Liver (tissue), 3 donors: Measurements from ENCODE around the gene ZNF334.

Source experiments
- GABPA ChIP-seq, 2 donors: IDR thresholded peaks in 1 of 2; conservative IDR thresholded peaks in 1 of 2; 2 replicates each; pipeline ENCODE4 v1.6.1; 2016; ENCODE audit warnings: antibody characterized with exemption in 2 of 2, mild to moderate bottlenecking in 1 of 2, moderate library complexity in 1 of 2
- HNF4G ChIP-seq: IDR thresholded peaks from 2 replicates; pipeline ENCODE4 v1.6.1; 2016; ENCODE audit warnings: antibody characterized with exemption
- RAD21 ChIP-seq, 2 donors: IDR thresholded peaks; 2 replicates each; pipeline ENCODE4 v1.6.1; 2016; ENCODE audit warnings: antibody characterized with exemption in 2 of 2, mild to moderate bottlenecking in 2 of 2
- SP1 ChIP-seq: IDR thresholded peaks from 2 replicates; pipeline ENCODE4 v1.6.1; 2018; ENCODE audit warnings: antibody characterized with exemption, mild to moderate bottlenecking
- YY1 ChIP-seq: IDR thresholded peaks from 2 replicates; pipeline ENCODE4 v1.6.1; 2016; ENCODE audit warnings: antibody characterized with exemption, mild to moderate bottlenecking
- TF ChIP-seq, protein P1 (sequence below): fragments of 150-350 bp; IDR thresholded peaks from 2 replicates; pipeline ENCODE4 v1.5.1; 2017; ENCODE audit warnings: improper control_type of control experiment, low read depth, low read length; ENCODE audit not compliant: missing input control
- TF ChIP-seq, protein P2 (sequence below): IDR thresholded peaks from 2 replicates; pipeline ENCODE4 v1.6.1; 2016; ENCODE audit warnings: antibody characterized with exemption
- donor health status: healthy.
- donor health status: healthy.

DNA sequence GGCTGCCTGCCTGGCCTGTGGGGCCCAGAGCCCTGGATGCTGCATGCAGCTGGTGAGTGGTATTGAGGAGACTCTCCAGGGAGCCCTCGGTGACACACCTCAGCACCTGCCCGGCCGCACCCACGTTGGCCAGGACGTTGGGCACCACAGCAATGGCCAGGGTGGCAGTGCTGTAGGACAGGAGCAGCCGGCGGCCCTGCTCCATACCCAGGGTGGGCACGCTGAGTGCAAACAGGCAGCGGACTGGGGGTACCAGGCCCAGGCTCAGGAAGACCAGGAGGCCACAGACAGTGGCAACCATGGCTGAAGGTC is 32.4 kb upstream of the ZNF334 start:
- TF ChIP-seq, protein P1, sequence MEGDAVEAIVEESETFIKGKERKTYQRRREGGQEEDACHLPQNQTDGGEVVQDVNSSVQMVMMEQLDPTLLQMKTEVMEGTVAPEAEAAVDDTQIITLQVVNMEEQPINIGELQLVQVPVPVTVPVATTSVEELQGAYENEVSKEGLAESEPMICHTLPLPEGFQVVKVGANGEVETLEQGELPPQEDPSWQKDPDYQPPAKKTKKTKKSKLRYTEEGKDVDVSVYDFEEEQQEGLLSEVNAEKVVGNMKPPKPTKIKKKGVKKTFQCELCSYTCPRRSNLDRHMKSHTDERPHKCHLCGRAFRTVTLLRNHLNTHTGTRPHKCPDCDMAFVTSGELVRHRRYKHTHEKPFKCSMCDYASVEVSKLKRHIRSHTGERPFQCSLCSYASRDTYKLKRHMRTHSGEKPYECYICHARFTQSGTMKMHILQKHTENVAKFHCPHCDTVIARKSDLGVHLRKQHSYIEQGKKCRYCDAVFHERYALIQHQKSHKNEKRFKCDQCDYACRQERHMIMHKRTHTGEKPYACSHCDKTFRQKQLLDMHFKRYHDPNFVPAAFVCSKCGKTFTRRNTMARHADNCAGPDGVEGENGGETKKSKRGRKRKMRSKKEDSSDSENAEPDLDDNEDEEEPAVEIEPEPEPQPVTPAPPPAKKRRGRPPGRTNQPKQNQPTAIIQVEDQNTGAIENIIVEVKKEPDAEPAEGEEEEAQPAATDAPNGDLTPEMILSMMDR: no peak
- TF ChIP-seq GABPA (IDR thresholded peaks at IDR 0.05 in 1 of 2, conservative IDR thresholded peaks at IDR 0.05 in 1 of 2): no peak
- TF ChIP-seq, protein P2, sequence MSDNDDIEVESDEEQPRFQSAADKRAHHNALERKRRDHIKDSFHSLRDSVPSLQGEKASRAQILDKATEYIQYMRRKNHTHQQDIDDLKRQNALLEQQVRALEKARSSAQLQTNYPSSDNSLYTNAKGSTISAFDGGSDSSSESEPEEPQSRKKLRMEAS: no peak
- no peak for TF ChIP-seq SP1
- TF ChIP-seq HNF4G: no peak
- TF ChIP-seq YY1: no peak
- TF ChIP-seq RAD21 (IDR thresholded peaks at IDR 0.05): no peak
